GM12878 (cell line): ENCODE data around the gene BRI3BP. TPM values are rescaled to one million over a fixed set of nuclear protein-coding genes. Genes with fewer than 3 reads are reported as not detected.

Source experiments
- ATAC-seq: fragments of 200-7000 bp; cut with Tn5 transposase; 3 replicates; pipeline ENCODE4 v1.9.1; 2020; ENCODE audit warnings: mild to moderate bottlenecking, moderate library complexity
- BruUV-seq: library from RNA; stranded (reverse); fragments of 400-500 nt; replicated peaks from 2 replicates; lab custom pipeline; 2021; lab: Mats Ljungman, UMichigan
- CTCF ChIA-PET: fragments of 300-600 bp; sonication (Branson Sonifier 250); formaldehyde crosslinking; extraction: SDS; loops from one replicate; lab custom pipeline; 2021; ENCODE audit warnings: inconsistent platforms; lab: Yijun Ruan, JAX
- POLR2A ChIA-PET: fragments of 350-600 bp; formaldehyde crosslinking; extraction: SDS; loops from one replicate; lab custom pipeline; 2021; ENCODE audit warnings: inconsistent platforms; lab: Charles Lee
- RAD21 ChIA-PET: fragments of 300-600 bp; sonication (Branson Sonifier 250); formaldehyde crosslinking; loops from one replicate; lab custom pipeline; 2023; ENCODE audit warnings: antibody characterized with exemption; ENCODE audit not compliant: unreplicated experiment; lab: Charles Lee
- SMC1A ChIA-PET: fragments of 300-600 bp; sonication (Branson Sonifier 250); formaldehyde crosslinking; loops from one replicate; lab custom pipeline; 2023; ENCODE audit not compliant: unreplicated experiment, uncharacterized antibody; lab: Charles Lee
- DNase-seq: peaks from one replicate; pipeline ENCODE4 v3.0.0-alpha.2; 2011; ENCODE audit warnings: low read depth, low spot score
- FAIRE-seq: peaks from 3 replicates; lab custom pipeline; 2011; peaks lifted over from hg19 to GRCh38; lab: Jason Lieb, UNC
- H2AFZ ChIP-seq: 2 replicates; pipeline ENCODE4 v1.6.0; 2011; ENCODE audit warnings: low read depth, low read length, control low read depth; ENCODE audit not compliant: control insufficient read depth
- H3K27ac ChIP-seq: 2 replicates; pipeline ENCODE4 v1.5.1; 2011; ENCODE audit warnings: control low read depth; ENCODE audit not compliant: control insufficient read depth, insufficient read depth
- H3K27me3 ChIP-seq, 2 experiments: replicated peaks in 1 of 2; 2 replicates each; pipeline versions ENCODE4 v1.6.0 to v1.6.1; 2011; ENCODE audit warnings: low read length in 1 of 2; ENCODE audit not compliant: control insufficient read depth in 2 of 2, insufficient read depth in 2 of 2
- H3K36me3 ChIP-seq, 2 experiments: 2 replicates each; pipeline ENCODE4 v1.5.1; 2011; ENCODE audit warnings: low read length in 1 of 2; ENCODE audit not compliant: control insufficient read depth in 2 of 2, insufficient read depth in 2 of 2
- H3K4me1 ChIP-seq: 2 replicates; pipeline ENCODE4 v1.6.1; 2011; ENCODE audit warnings: mild to moderate bottlenecking, low read length, moderate library complexity, mixed read lengths; ENCODE audit not compliant: control insufficient read depth, insufficient read depth
- H3K4me2 ChIP-seq: 2 replicates; pipeline ENCODE4 v1.6.0; 2011; ENCODE audit warnings: control low read depth; ENCODE audit not compliant: control insufficient read depth, insufficient read depth
- H3K4me3 ChIP-seq: fragments of 200-600 bp; sonication (generic); 2 replicates; pipeline ENCODE4 v1.5.1; 2016
- H3K79me2 ChIP-seq: 2 replicates; pipeline ENCODE4 v1.6.0; 2011; ENCODE audit warnings: low read length; ENCODE audit not compliant: control insufficient read depth, insufficient read depth
- H3K9ac ChIP-seq: 2 replicates; pipeline ENCODE4 v1.8.0; 2011; ENCODE audit warnings: low read length, control low read depth, mixed read lengths; ENCODE audit not compliant: control insufficient read depth, insufficient read depth
- H3K9me3 ChIP-seq: replicated peaks from 3 replicates; pipeline ENCODE4 v1.5.1; 2011; ENCODE audit warnings: mild to moderate bottlenecking, low read length; ENCODE audit not compliant: control insufficient read depth, insufficient read depth
- H4K20me1 ChIP-seq: 2 replicates; pipeline ENCODE4 v1.6.0; 2011; ENCODE audit not compliant: control insufficient read depth, insufficient read depth
- EZH2 ChIP-seq: IDR thresholded peaks from 2 replicates; pipeline ENCODE4 v1.6.1; 2012; ENCODE audit warnings: low read depth, mild to moderate bottlenecking, control low read depth, inconsistent platforms, low read length, borderline replicate concordance; ENCODE audit not compliant: control insufficient read depth
- NBN ChIP-seq: fragments of 450-650 bp; IDR thresholded peaks from 2 replicates; pipeline ENCODE4 v1.6.1; 2016
- NFYB ChIP-seq: IDR thresholded peaks from 2 replicates; pipeline ENCODE4 v1.6.1; 2011; ENCODE audit warnings: low read depth, mild to moderate bottlenecking, low read length, improper control_type of control experiment, moderate library complexity; ENCODE audit not compliant: insufficient read depth
- SRF ChIP-seq, 2 experiments: IDR thresholded peaks; 2 replicates each; pipeline ENCODE4 v1.6.1; 2011; ENCODE audit warnings: low read depth in 2 of 2, low read length in 2 of 2, mild to moderate bottlenecking in 1 of 2, moderate library complexity in 1 of 2
- ZNF207 ChIP-seq: fragments of 450-650 bp; IDR thresholded peaks from 2 replicates; pipeline ENCODE4 v1.6.1; 2014; ENCODE audit warnings: antibody characterized with exemption, mild to moderate bottlenecking, borderline replicate concordance
- WGBS: methylation state at CpG from one replicate; pipeline ENCODE4 v1.1.6; 2016; ENCODE audit warnings: low lambda C conversion rate; ENCODE audit not compliant: insufficient replicate concordance, insufficient coverage; ENCODE audit errors: missing lambda C conversion rate; 5-methylcytosine and 5-hydroxymethylcytosine counted together
- in situ Hi-C: fragments of 300-500 bp; cut with MboI; formaldehyde crosslinking; loops from 9 replicates; pipeline ENCODE4 v1.14.3; 2018; ENCODE audit warnings: mixed read lengths
- intact Hi-C: fragments of 100-400 bp; cut with micrococcal nuclease; formaldehyde crosslinking; loops from one replicate; pipeline ENCODE4 v1.14.2; 2022; ENCODE audit not compliant: unreplicated experiment
- polyA plus RNA-seq, 11 experiments: library from polyadenylated mRNA; depleted of rRNA in 4 of 11; unstranded in 6 of 11; stranded (reverse) in 5 of 11; fragments of >200 nt; fragmentation: Nextera tagmentation in 4 of 11; fragmentation: Illumina TruSeq in 1 of 11; extraction: Ambion mirVana in 4 of 11; extraction: Trizol in 1 of 11; gene quantifications; 1 replicate in 1 of 11; 2 replicates in 10 of 11; pipeline versions ENCODE4 v1.2.1 to v1.2.3, GENCODE V29; 2011 to 2016; ENCODE audit warnings: inconsistent platforms in 2 of 11, missing spikeins in 2 of 11, low read depth in 1 of 11
- total RNA-seq, 4 experiments: library from RNA; depleted of rRNA in 3 of 4; stranded (reverse); fragments of >200 nt in 3 of 4; fragmentation: Illumina TruSeq in 1 of 4; extraction: Trizol in 1 of 4; gene quantifications; 2 replicates each; pipeline versions ENCODE4 v1.2.1 to v1.2.3, GENCODE V29; 2013 to 2021
- TF ChIP-seq, protein P1 (sequence below): fragments of 450-650 bp; IDR thresholded peaks from 2 replicates; pipeline ENCODE4 v1.6.1; 2017; ENCODE audit warnings: low read depth, mild to moderate bottlenecking, moderate library complexity

BRI3BP gene
- total and polyA plus RNA-seq, 10 of the 15 experiments (the other 5 are each of a cell fraction or from before 2014, with no cell fraction given): 11.5 to 37.0 (median 28.5) TPM

DNA sequence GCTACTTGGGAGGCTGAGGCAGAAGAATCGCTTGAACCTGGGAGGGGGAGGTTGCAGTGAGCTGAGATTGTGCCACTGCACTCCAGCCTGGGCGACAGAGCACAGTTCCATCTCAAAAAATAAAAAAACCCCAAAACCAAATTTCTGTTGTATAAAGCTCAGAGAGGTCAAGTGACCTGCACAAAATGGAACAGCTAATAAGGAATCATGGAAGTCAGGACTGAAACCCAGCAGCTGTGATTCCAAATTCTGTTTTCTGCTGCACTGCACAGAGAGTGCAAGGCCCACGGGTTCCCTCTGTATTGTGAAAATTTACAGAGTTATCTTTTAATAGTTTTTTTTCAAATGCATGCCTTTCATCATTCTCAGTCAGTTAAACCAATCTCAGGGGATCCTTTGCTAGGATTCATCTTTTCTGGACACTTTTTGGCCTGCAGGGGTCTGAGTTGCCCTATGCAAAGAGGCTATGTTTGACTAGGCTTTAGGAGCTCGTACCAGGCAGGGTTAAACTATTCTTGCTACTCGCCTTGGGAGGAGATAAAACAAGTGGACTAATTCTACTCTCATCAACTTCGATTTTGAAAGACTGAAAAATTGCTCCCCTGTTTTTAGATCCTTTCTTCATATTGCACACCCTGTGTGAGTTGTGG is 45.7 kb downstream of the BRI3BP start:
- Histone ChIP-seq H3K9me3 (no peaks in the 10 kb centered on the region), H3K36me3 (no peaks in the 10 kb centered on the region), H3K4me2 (no peak overlapping the region), H3K4me1 (no peaks in the 10 kb centered on the region), H3K27me3 (no peaks in the 10 kb centered on the region), H3K9ac (no peak overlapping the region), H4K20me1 (no peaks in the 10 kb centered on the region), H3K4me3 (no peak overlapping the region), H3K79me2 (no peaks in the 10 kb centered on the region)
- FAIRE-seq (no peak), DNase-seq (no peak)
- no TSS peak for BruUV-seq
- RAD21 ChIA-PET: no interaction called here
- CTCF ChIA-PET: interaction anchor here (1.0 kb wide), 1 partner anchor 34 kb away, joined by 4 read pairs; no protein-coding TSS in a partner anchor
- WGBS: 72% methylated on average over 6 of the region's 6 CpGs
- POLR2A ChIA-PET: interaction anchor here (0.6 kb wide), 1 partner anchor 19 kb away, joined by 3 read pairs; no protein-coding TSS in a partner anchor
- in situ Hi-C loops: no loop called here
- intact Hi-C loops: no loop called here
- SMC1A ChIA-PET: interaction anchor here (0.5 to 2.0 kb wide), 2 partner anchors 10 to 15 kb away, joined by 3 to 6 read pairs; no protein-coding TSS in a partner anchor
- TF ChIP-seq SRF (IDR thresholded peaks at IDR 0.05; ENCODE audit: low read depth in 2 of 2, low read length in 2 of 2) (no peak), EZH2 (no peak), NBN (no peak), ZNF207 (no peak), NFYB (no peak)
- TF ChIP-seq, protein P1, sequence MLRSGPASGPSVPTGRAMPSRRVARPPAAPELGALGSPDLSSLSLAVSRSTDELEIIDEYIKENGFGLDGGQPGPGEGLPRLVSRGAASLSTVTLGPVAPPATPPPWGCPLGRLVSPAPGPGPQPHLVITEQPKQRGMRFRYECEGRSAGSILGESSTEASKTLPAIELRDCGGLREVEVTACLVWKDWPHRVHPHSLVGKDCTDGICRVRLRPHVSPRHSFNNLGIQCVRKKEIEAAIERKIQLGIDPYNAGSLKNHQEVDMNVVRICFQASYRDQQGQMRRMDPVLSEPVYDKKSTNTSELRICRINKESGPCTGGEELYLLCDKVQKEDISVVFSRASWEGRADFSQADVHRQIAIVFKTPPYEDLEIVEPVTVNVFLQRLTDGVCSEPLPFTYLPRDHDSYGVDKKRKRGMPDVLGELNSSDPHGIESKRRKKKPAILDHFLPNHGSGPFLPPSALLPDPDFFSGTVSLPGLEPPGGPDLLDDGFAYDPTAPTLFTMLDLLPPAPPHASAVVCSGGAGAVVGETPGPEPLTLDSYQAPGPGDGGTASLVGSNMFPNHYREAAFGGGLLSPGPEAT: no peak
- TF ChIP-seq, all 136 proteins: peak for 0
- ATAC-seq: no peak
- H2AFZ ChIP-seq: no peak overlapping the region
- no peak overlapping the region for H3K27ac ChIP-seq
